ENCODE measurements around the gene ARHGAP35.
"Not testable (repeated sequence)": the region's sequence is repeated elsewhere in the genome, so short reads cannot be mapped to it uniquely, and the experiment has no call there.

ARHGAP35 gene

DNA sequence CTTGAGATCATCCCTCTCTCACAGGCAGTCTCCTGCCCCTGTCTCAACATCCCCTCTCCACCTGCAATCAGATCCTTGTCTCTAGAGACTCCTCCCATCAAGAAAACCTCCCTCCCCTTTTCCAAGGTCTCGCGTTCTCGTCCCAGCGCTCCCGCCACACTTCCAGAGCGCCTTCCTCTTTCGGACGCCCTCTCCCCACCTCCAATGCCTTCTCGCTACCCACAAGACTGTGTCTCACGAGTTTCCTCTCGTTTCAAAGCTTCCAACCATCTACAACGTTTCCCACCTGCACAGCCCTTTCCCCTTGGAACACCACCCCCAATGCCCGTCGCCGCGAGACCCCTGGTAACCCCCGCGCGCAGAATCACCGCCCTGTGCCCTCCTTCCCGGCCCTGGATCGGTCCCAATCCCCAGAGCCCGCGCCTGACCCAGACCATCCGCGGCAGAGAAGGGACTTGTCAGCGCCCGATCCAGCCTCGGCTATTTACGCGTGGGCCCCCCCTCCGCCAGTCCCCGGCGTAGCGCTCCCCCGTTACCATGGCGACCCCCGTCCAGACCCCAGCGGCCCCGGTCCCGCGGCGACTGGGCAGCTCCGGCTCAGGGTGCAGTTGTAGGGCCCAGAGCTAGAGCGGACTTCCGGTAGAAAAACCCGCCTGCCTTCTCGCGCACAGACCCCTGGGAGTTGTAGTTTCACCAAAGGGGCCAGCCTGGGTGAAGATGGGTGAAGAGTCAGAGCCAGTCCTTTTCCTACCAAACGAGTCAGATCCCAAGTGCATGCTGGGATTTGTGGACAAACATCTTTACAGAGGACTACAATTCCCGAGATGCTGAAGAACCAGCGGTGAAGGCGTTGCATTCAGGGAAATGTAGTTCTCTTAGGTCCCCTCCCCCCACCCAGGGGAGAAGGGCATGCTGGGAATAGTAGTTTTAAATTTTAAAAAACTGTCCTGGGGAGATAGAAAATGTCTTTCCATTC, 10.3 kb upstream of the ARHGAP35 start, which contains the start of gene AP2S1:
AP2S1 (minus strand) TSS at position 619 of the 976 bp plus-strand sequence; CDS start at position 539, 80 bp downstream.
- DNase-seq (ENCODE audit: low read depth in 2 of 2), result peak; percentile 100
- peak within 1 kb of the TSS; percentile 97 for H3K4me3 ChIP-seq (replicated peaks in 1 of 2; ENCODE audit: low read depth in 2 of 2, low read length in 2 of 2)
- no peak for TF ChIP-seq CTCF (IDR thresholded peaks at IDR 0.05; ENCODE audit: low read depth, low read length)

DNA sequence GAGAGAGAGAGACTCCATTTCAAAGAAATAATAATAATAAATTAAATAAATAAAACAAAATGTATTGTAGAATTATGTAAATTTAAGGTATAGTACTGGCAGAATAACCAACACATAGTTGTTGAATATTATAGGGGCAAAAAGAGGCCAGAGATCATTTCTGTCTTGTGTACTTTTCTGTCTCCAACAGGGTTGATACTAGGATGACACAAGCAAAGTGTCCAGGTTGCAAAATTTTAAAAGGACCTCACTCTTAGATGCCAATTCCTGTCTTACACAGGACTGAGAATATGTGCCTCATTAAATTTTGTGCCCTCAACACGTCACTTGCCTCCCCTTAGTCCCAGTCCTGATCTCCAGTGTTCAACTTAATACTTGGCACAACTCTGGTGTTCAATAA, 8.0 kb upstream of the ARHGAP35 start:
- H3K4me3 ChIP-seq (replicated peaks in 1 of 2; ENCODE audit: low read depth in 2 of 2, low read length in 2 of 2), result no peak overlapping the region
- no peak for TF ChIP-seq CTCF (IDR thresholded peaks at IDR 0.05; ENCODE audit: low read depth, low read length)
- no peak for DNase-seq (ENCODE audit: low read depth in 2 of 2)

DNA sequence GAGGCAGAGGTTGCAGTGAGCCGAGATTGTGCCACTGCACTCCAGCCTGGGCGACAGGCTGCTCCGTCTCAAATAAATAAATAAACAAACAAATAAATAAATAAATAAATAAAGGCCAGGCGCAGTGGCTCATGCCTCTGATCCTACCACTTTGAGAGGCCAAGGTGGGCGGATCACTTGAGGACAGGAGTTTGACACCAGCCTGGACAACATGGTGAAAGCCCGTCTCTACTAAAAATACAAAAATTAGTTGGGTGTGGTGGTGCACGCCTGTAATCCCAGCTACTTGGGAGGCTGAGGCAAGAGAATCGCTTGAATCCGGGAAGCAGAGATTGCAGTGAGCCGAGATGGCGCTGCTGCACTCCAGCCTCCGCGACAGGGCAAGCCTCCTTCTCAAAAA, 6.1 kb upstream of the ARHGAP35 start:
- H3K4me3 ChIP-seq (replicated peaks in 1 of 2; ENCODE audit: low read depth in 2 of 2, low read length in 2 of 2); DNase-seq (ENCODE audit: low read depth in 2 of 2): not testable (repeated sequence)

GRCh38 chr19:46856062-46857022, 4.5 kb upstream of the ARHGAP35 start:
- TF ChIP-seq CTCF (IDR thresholded peaks at IDR 0.05; ENCODE audit: low read depth, low read length), result peak; percentile 81
- peak overlapping the region; percentile 19 to 49 for H3K4me3 ChIP-seq (replicated peaks in 1 of 2; ENCODE audit: low read depth in 2 of 2, low read length in 2 of 2)
- DNase-seq (ENCODE audit: low read depth in 2 of 2), result peak; percentile 97 to 98

- peak overlapping the region; percentile 13 to 35 for H3K4me3 ChIP-seq (replicated peaks in 1 of 2; ENCODE audit: low read depth in 2 of 2, low read length in 2 of 2)
- no peak for TF ChIP-seq CTCF (IDR thresholded peaks at IDR 0.05; ENCODE audit: low read depth, low read length)
- peak; percentile 80 to 91 for DNase-seq (ENCODE audit: low read depth in 2 of 2)
Observed at GRCh38 chr19:46859637-46860124, 1.1 kb upstream of the ARHGAP35 start.

GRCh38 chr19:46860125-46860845, 512 bp upstream of the ARHGAP35 start:
- H3K4me3 ChIP-seq (replicated peaks in 1 of 2; ENCODE audit: low read depth in 2 of 2, low read length in 2 of 2), result peak overlapping the region; percentile 74 to 83
- DNase-seq (ENCODE audit: low read depth in 2 of 2), result peak; percentile 99
- TF ChIP-seq CTCF (IDR thresholded peaks at IDR 0.05; ENCODE audit: low read depth, low read length), result no peak

Measured in cardiac fibroblast (primary cell).